ENCODE measurements around the gene NCAN.

The NCAN gene

DNA sequence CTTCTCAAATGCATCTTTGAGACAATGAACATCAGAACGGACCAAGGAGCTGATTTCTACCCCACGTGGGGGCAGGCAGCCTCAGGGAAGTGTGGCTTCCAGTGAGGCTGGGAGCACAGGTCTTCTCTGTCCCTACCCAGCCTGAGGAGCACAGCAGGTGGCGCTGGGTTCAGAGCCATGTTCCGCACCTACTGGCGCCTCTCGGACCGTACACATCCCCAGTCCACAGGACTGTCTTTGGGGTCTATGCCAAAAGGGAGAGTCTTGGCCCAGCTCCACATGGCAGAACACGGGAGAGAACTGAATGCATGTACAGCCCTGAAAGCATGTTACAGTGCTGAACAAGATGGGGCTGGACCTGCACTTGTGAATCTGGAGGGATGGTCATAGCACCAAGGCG is 86.0 kb downstream of the NCAN start:
- DNase-seq, result no peak

DNA sequence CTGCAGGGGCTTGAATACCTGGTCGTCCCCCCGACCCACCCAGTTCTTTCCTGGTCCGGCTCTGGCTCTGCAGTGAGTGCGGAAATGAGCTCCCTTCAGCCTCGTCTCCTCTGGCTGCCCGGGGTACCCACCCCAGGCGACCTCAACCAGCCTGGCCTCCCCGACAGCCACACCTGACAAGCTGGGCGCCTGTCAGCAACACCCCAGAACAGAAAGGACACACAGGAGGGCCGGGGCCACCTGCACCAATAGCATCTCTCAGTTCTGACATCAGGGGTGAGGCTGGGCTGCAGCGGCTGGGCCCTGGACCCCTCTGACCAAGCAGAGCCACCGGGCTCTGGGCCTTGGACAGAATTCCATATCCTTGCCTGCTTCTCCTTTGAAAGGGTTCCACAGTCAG is 88.9 kb downstream of the NCAN start:
- DNase-seq, result no peak
